SK-N-MC (cell line): Measurements from ENCODE around the gene CRACR2B.

Experiments used
- DNase-seq: peaks from one replicate; pipeline ENCODE4 v3.0.0-alpha.2; 2011; ENCODE audit warnings: low read depth, low spot score
- H3K27ac ChIP-seq: fragments of 200-600 bp; sonication (generic); 2 replicates; pipeline ENCODE4 v1.5.1; 2016; ENCODE audit warnings: mixed run types
- H3K36me3 ChIP-seq: fragments of 200-600 bp; sonication (generic); 2 replicates; pipeline ENCODE4 v1.6.1; 2017; ENCODE audit warnings: antibody characterized with exemption, low read length, mixed read lengths; ENCODE audit not compliant: insufficient read depth
- H3K4me3 ChIP-seq: fragments of 200-600 bp; sonication (generic); 2 replicates; pipeline ENCODE4 v1.5.1; 2016
- H3K9ac ChIP-seq: fragments of 200-600 bp; sonication (generic); 2 replicates; pipeline ENCODE4 v1.8.0; 2017; ENCODE audit warnings: mixed run types, mixed read lengths; ENCODE audit not compliant: insufficient read length
- H3K9me3 ChIP-seq: fragments of 200-600 bp; sonication (generic); 2 replicates; pipeline ENCODE4 v1.6.1; 2017; ENCODE audit warnings: low read depth, mild to moderate bottlenecking, antibody characterized with exemption, low read length, moderate library complexity, mixed read lengths
- EZH2 ChIP-seq: fragments of 200-600 bp; sonication (generic); IDR thresholded peaks from one replicate; pipeline ENCODE4 v1.6.1; 2017; ENCODE audit warnings: antibody characterized with exemption
- FOXP2 ChIP-seq: optimal IDR thresholded peaks from 2 replicates; pipeline ENCODE3; 2011; ENCODE audit warnings: mild to moderate bottlenecking, moderate library complexity; ENCODE audit not compliant: insufficient read depth; ENCODE audit errors: extremely low read length, control extremely low read depth
- POLR2AphosphoS5 ChIP-seq: IDR thresholded peaks from 2 replicates; pipeline ENCODE4 v1.6.1; 2012; ENCODE audit warnings: mild to moderate bottlenecking, low read depth, low read length, borderline replicate concordance

Gene CRACR2B

DNA sequence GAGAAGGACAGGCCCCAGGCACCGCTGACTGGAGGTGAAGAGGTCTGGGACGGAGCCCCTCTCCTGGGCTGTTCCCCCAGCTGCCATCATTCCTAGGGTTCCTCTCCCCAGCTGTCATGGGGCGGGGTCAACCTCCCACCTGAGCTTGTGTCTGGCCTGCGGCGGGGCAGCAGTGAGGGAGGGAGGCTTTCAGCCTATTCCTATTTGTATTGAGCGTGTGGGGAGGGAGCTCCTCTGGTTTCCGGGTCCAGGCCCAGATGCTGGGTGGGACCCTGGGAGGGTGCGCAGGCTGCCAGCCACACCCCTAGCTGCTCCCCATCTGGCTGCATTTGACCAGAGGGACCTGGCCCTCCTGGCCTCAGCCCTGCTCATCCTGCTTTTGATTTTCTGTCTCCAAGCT lies 28.7 kb downstream of the CRACR2B start:
- TF ChIP-seq POLR2AphosphoS5 = no peak
- TF ChIP-seq EZH2 = no peak
- TF ChIP-seq FOXP2 = no peak
- H3K9ac ChIP-seq = no peak overlapping the region
- peak overlapping the region; percentile 44; the same call in 1 of the 2 replicates for H3K27ac ChIP-seq
- H3K36me3 ChIP-seq = no peaks in the 10 kb centered on the region
- H3K9me3 ChIP-seq = no peaks in the 10 kb centered on the region
- H3K4me3 ChIP-seq = no peak overlapping the region
- no peak for DNase-seq

DNA sequence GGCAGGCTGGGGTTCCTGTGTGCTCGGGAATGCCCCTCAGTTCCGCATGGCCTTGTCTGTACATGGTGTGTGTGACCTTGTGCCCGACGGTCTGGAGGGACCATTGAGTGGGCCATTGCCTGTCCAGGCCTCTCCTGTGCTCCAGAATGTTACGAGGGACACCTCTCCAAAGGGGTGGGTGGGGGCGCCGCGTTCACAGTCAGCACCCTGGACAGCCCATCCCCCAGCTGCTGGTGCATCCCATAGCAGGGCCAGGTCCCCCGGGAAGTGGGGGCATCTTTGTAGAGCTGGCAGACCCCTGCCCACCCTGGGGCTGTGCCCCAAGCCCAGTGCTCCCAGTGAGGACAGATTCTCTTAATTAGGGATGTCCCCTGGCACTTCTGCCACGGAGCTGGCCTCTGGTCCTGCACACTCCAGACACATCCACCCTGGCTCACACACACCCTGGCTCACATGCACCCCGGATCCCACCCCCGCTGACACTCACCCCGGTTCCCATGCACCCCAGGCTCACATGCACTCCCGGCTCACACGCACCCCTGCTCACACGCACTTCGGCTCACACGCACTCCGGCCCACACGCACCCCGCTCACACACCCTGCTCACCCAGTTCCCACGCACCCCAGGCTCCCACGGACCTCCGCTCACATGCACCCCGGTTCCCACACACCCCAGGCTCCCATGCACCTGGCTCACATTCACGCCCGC lies 30.5 kb downstream of the CRACR2B start:
- Histone ChIP-seq H3K36me3 (no peaks in the 10 kb centered on the region), H3K4me3 (peak overlapping the region; percentile 78), H3K27ac (no peak overlapping the region), H3K9me3 (no peaks in the 10 kb centered on the region), H3K9ac (no peak overlapping the region)
- TF ChIP-seq POLR2AphosphoS5 (no peak), EZH2 (no peak), FOXP2 (no peak)
- DNase-seq = no peak

DNA sequence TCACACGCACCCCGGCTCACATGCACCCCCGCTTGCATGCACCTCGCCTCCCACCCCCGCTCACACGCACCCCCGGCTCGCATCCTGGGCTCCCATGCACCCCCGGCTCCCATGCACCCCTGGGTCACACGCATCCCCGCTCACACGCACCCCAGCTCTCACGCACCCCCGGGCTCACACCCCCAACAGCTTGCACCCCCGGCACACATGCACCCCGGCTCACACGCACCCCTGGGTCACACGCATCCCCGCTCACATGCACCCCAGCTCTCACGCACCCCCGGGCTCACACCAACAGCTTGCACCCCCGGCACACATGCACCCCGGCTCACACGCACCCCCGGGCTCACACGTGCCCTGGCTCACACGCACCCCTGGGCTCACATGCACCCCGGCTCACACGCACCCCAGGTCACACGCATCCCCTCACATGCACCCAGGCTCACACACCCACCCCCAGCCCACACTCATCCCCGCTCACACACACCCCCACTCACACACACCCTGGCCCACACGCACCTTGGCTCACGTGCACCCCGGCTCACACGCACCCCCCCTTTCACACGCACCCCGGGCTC lies 31.1 kb downstream of the CRACR2B start:
- H3K9me3 ChIP-seq = no peaks in the 10 kb centered on the region
- H3K36me3 ChIP-seq = no peaks in the 10 kb centered on the region

DNA sequence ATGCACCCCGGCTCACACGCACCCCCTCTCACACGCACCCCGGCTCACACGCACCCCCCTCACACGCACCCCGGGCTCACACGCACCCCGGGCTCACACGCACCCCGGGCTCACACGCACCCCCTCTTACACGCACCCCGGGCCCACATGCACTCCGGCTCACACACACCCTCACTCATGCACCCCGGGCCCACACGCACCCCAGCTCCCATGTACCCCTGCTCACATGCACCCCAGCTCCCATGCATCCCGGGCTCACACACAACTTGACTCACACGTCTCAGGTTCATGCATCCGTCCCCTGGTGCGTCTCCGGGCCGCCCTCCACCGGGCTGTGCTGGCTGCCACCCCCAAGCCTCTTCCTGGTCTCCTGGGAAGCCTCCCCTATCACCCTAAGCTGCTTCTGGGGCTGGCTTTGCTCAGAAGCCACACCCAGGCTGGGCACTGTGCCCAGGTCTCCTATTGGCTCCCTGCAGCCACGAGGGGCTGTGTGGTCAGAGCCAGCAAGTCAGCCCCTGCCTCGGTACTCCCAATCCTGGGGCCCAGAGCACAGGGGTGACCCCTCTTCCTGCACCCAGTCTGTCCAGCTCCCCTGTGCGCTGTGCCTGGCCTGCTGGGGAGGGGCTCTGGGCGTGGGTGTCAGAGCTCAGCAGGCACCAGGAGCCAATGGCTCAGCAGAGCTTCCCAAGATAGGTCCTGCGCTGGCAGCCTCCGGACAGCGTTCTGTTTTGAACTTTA lies 31.8 kb downstream of the CRACR2B start:
- Histone ChIP-seq H3K27ac (peak overlapping the region; percentile 62; the same call in 1 of the 2 replicates), H3K4me3 (peak overlapping the region; percentile 78), H3K36me3 (no peaks in the 10 kb centered on the region), H3K9ac (no peak overlapping the region), H3K9me3 (no peaks in the 10 kb centered on the region)
- DNase-seq = no peak
- TF ChIP-seq POLR2AphosphoS5 = peak; percentile 82
- TF ChIP-seq EZH2 = no peak
- TF ChIP-seq FOXP2 = no peak

More for the DNA sequence above, 31.1 kb downstream of the CRACR2B start:
- DNase-seq = no peak
- Histone ChIP-seq H3K9ac (no peak overlapping the region), H3K4me3 (peak overlapping the region; percentile 78), H3K27ac (no peak overlapping the region)
- TF ChIP-seq POLR2AphosphoS5 (no peak), FOXP2 (no peak), EZH2 (no peak)

DNA sequence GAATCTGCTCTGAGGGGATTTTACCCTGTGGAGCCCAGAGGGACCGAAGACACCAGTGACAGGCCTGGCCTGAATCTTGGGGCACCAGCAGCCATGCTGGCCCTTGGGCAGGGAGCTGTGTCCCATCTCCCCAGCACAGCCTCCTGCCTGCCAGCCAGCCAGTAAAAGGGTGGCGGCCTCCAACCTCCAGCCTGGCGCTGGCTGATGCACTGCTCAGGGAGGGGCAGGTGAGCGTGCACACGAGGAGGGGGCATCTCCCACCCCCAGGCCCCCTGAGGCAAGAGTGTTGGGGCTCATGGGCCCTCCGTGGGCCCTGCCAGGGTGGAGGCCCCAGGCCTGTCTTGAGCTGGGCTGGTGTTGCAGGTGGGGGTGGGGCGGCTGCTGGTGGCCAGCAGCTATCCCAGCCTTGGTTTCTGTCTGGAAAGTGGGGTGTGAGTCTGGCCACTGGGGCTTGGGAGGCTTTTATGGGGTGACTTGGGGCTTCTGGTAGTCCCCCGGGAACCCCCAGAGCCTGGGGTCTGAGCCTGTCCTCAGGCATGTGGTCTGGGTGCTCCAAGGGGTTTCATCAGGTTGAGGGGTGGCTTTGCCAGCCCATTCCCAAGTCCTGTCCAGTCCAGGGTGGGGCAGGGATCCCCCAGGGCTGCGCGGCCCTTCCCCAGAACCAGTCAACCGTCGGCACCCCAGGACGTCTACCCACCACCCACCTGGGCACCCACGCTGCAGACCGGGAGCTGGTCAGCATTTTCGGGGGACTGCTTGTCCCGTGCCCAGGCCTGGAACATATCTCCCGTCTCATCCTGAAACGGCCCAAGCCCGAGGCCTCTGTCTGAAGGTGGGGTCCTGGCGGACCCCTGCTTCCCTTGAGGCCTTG lies 32.8 kb downstream of the CRACR2B start:
- Histone ChIP-seq H3K9me3 (no peaks in the 10 kb centered on the region), H3K4me3 (peak overlapping the region; percentile 78), H3K9ac (no peak overlapping the region), H3K36me3 (no peaks in the 10 kb centered on the region; the same call in 1 of the 2 replicates), H3K27ac (peak overlapping the region; percentile 62; the same call in 1 of the 2 replicates)
- TF ChIP-seq EZH2 (no peak), POLR2AphosphoS5 (no peak), FOXP2 (no peak)
- DNase-seq = no peak

DNA sequence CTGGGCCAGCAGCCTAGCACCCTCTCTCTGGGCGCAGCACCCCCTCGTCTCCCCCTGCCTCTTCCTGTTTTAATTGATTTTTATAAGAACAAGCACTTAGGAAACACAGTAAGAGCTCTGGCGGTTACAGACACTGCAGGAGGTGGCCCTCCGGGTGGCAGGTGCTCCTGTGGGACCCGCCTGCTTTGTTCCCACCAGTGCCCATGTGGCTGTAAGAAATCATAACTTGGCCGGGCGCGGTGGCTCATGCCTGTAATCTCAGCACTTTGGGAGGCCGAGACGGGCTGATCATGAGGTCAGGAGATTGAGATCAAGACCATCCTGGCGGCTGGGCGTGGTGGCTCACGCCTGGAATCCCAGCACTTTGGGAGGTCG lies 33.4 kb downstream of the CRACR2B start:
- DNase-seq = no peak
- H3K4me3 ChIP-seq = no peak overlapping the region
- no peaks in the 10 kb centered on the region; the same call in 1 of the 2 replicates for H3K36me3 ChIP-seq
- H3K27ac ChIP-seq = no peak overlapping the region
- H3K9me3 ChIP-seq = no peaks in the 10 kb centered on the region
- TF ChIP-seq EZH2 (no peak), POLR2AphosphoS5 (0 out of 2 replicates have a peak, but pooled peaks have one; percentile 17)
- no peak overlapping the region for H3K9ac ChIP-seq

DNA sequence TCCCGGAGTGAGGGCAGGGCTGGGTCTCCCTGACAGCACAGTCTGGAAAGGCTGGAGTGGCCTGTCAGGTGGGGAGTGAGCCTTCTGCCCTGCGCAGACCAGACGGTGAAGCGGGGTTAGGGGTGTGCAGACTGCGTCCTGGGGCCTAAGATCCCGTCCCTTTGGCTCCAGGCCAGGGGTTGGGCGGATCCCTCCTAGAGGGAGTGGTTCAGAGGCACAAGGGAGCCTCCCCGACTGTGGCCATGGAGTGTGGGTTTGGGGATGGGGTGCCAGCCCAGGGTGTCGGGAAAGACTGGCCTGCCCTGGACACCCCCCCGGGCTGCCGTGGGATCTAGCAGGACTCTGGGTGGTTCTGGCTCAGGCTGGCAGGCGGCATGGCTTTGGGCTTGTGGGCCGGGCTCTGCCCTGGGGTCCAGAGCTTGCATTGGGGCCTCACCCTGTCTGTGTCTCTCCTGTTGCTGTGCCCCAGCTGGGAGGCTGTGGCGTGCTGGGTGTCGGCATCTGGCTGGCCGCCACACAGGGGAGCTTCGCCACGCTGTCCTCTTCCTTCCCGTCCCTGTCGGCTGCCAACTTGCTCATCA lies 34.5 kb downstream of the CRACR2B start:
- no peak for DNase-seq
- no peaks in the 10 kb centered on the region for H3K9me3 ChIP-seq
- no peak overlapping the region for H3K4me3 ChIP-seq
- TF ChIP-seq EZH2 (no peak), FOXP2 (no peak)
- H3K36me3 ChIP-seq = no peaks in the 10 kb centered on the region; the same call in 1 of the 2 replicates
- H3K9ac ChIP-seq = no peak overlapping the region
- no peak overlapping the region for H3K27ac ChIP-seq
